ENCODE data around the gene PLEKHM3.

The PLEKHM3 gene

DNA sequence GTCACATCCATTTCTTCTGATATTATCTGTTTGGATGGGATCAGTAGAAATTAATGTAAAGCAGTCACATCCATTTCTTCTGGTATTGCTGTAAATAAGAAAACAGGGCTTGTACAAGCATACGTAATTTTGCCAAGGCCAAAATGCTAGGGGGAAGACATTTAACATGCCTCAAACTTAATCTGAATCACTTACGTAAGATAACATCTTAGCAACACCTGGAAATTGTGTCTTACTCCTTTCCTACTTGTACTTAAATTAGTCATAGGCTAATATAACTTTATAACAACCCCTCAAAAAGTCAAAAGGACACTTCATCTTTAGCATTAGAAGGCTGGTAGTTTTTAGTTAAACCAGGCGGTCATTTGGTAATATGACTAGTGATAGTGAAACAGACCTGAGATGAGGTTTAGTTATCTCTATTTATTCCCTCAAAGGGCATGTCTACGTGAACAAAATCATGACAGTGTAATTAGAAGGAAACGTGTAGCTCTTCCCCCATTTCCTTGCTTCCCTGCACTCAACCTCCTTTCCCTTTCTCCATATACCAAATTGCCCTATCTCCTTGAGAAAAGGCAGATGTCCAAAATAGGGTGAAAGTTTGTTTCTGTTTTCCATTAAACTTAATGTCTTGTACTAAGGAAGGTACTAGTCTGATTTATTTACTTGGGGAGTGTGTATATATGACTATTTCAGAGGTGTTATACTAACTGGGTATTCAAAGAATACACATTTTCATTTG lies 156.3 kb downstream of the PLEKHM3 start:
- TF ChIP-seq, protein P1, sequence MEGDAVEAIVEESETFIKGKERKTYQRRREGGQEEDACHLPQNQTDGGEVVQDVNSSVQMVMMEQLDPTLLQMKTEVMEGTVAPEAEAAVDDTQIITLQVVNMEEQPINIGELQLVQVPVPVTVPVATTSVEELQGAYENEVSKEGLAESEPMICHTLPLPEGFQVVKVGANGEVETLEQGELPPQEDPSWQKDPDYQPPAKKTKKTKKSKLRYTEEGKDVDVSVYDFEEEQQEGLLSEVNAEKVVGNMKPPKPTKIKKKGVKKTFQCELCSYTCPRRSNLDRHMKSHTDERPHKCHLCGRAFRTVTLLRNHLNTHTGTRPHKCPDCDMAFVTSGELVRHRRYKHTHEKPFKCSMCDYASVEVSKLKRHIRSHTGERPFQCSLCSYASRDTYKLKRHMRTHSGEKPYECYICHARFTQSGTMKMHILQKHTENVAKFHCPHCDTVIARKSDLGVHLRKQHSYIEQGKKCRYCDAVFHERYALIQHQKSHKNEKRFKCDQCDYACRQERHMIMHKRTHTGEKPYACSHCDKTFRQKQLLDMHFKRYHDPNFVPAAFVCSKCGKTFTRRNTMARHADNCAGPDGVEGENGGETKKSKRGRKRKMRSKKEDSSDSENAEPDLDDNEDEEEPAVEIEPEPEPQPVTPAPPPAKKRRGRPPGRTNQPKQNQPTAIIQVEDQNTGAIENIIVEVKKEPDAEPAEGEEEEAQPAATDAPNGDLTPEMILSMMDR (IDR thresholded peaks at IDR 0.05; ENCODE audit: low read depth, low read length), result no peak
- no peak for TF ChIP-seq EZH2phosphoT487 (IDR thresholded peaks at IDR 0.05; ENCODE audit: low read depth)

DNA sequence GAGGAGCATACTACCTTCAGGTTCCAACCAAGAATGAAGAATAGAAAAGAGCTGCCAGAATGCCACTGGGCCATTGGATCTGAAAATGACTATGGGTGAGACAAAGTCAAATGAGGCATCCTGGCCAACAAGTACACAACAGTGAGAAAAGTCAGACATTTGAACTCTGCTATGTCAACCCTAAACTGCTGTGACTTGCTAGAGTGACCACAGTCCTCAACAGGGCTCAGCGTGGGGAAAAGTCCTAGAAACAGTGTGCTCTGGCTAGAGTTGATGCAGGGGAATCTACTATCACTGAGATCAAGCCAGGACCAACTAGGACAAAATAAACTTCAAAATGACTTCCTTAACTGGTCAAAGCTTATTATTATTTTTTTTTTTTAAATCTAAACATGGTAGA lies 157.4 kb downstream of the PLEKHM3 start:
- Histone ChIP-seq H3K4me3 (ENCODE audit: low read length) (no peak overlapping the region), H3K27me3 (ENCODE audit: low read depth, low read length) (no peaks in the 10 kb centered on the region), H2AFZ (ENCODE audit: low read depth, low read length) (no peak overlapping the region), H3K4me1 (ENCODE audit: low read length) (peaks cover 27% of the 10 kb centered on the region), H3K9me3 (ENCODE audit: insufficient read depth, low read length) (no peaks in the 10 kb centered on the region), H3K36me3 (replicated peaks; ENCODE audit: low read depth, low read length) (no peaks in the 10 kb centered on the region), H4K20me1 (ENCODE audit: insufficient read depth, low read length) (no peaks in the 10 kb centered on the region), H3K4me2 (ENCODE audit: low read length) (no peak overlapping the region), H3K79me2 (ENCODE audit: low read length) (no peaks in the 10 kb centered on the region), H3K27ac (ENCODE audit: low read length) (no peak overlapping the region), H3K9ac (ENCODE audit: low read length) (no peak overlapping the region)
- TF ChIP-seq, protein P1 (IDR thresholded peaks at IDR 0.05; ENCODE audit: low read depth, low read length), result no peak

More for the DNA sequence above, 156.3 kb downstream of the PLEKHM3 start:
- Histone ChIP-seq H3K27ac (ENCODE audit: low read length) (0 out of 2 replicates have a peak overlapping the region, but pooled peaks have one; percentile 3), H2AFZ (ENCODE audit: low read depth, low read length) (no peak overlapping the region), H3K27me3 (ENCODE audit: low read depth, low read length) (no peaks in the 10 kb centered on the region), H3K9ac (ENCODE audit: low read length) (no peak overlapping the region), H3K4me2 (ENCODE audit: low read length) (peak overlapping the region; percentile 65), H3K4me1 (ENCODE audit: low read length) (peaks cover 36% of the 10 kb centered on the region), H3K4me3 (ENCODE audit: low read length) (peak overlapping the region; percentile 26), H4K20me1 (ENCODE audit: insufficient read depth, low read length) (no peaks in the 10 kb centered on the region), H3K36me3 (replicated peaks; ENCODE audit: low read depth, low read length) (no peaks in the 10 kb centered on the region), H3K79me2 (ENCODE audit: low read length) (no peaks in the 10 kb centered on the region), H3K9me3 (ENCODE audit: insufficient read depth, low read length) (no peaks in the 10 kb centered on the region)

DNA sequence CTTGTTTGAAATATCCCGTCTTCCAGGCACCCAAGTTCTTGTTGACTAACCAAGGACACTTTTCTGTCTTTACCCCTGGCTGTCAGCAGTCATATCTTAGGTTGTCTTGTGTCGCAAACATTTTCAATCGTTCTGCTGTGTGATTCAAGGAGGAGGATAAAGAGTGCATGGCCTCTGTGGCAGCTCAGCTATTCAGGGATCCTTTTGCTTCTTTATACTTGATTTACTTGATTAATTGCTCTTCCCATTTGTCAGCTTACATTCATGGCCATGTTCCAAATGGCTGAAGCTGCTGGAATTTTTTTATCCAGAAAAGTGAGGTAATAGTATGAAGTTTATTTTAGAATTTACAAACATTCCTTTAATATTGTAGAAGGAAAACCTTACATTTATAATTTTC lies 158.3 kb downstream of the PLEKHM3 start:
- H3K27me3 ChIP-seq (ENCODE audit: low read depth, low read length), result no peaks in the 10 kb centered on the region
- no peaks in the 10 kb centered on the region for H4K20me1 ChIP-seq (ENCODE audit: insufficient read depth, low read length)
- H3K9ac ChIP-seq (ENCODE audit: low read length), result no peak overlapping the region
- H3K4me3 ChIP-seq (ENCODE audit: low read length), result no peak overlapping the region
- H3K79me2 ChIP-seq (ENCODE audit: low read length), result no peaks in the 10 kb centered on the region
- H3K9me3 ChIP-seq (ENCODE audit: insufficient read depth, low read length), result no peaks in the 10 kb centered on the region
- no peak overlapping the region for H2AFZ ChIP-seq (ENCODE audit: low read depth, low read length)
- no peak overlapping the region for H3K4me2 ChIP-seq (ENCODE audit: low read length)
- no peak overlapping the region for H3K27ac ChIP-seq (ENCODE audit: low read length)
- H3K36me3 ChIP-seq (replicated peaks; ENCODE audit: low read depth, low read length), result no peaks in the 10 kb centered on the region
- no peak for TF ChIP-seq EZH2phosphoT487 (IDR thresholded peaks at IDR 0.05; ENCODE audit: low read depth)
- TF ChIP-seq, protein P1 (IDR thresholded peaks at IDR 0.05; ENCODE audit: low read depth, low read length), result no peak
- peaks cover 27% of the 10 kb centered on the region for H3K4me1 ChIP-seq (ENCODE audit: low read length)

DNA sequence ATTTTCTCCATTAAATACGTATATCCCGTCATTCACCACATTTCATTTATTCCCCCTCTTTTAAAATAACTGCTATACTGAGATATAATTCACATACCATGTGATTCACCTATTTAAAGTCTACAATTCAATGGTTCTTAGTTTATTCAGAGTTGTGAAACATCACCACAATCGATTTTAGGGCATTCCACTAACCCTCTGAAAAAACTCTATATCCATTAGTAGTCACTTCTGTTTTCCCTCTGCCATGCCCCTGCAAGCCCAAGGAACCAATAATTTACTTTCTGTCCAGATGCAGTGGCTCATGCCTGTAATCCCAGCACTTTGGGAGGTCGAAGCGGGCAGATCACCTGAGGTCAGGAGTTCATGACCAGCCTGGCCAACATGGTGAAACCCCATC lies 160.1 kb downstream of the PLEKHM3 start:
- H3K4me1 ChIP-seq (ENCODE audit: low read length), result peaks cover 18% of the 10 kb centered on the region
- no peaks in the 10 kb centered on the region for H4K20me1 ChIP-seq (ENCODE audit: insufficient read depth, low read length)
- no peak for TF ChIP-seq EZH2phosphoT487 (IDR thresholded peaks at IDR 0.05; ENCODE audit: low read depth)
- TF ChIP-seq, protein P1 (IDR thresholded peaks at IDR 0.05; ENCODE audit: low read depth, low read length), result no peak
- H2AFZ ChIP-seq (ENCODE audit: low read depth, low read length), result no peak overlapping the region
- no peak overlapping the region for H3K4me3 ChIP-seq (ENCODE audit: low read length)
- no peaks in the 10 kb centered on the region for H3K9me3 ChIP-seq (ENCODE audit: insufficient read depth, low read length)
- H3K79me2 ChIP-seq (ENCODE audit: low read length), result no peaks in the 10 kb centered on the region
- no peaks in the 10 kb centered on the region for H3K27me3 ChIP-seq (ENCODE audit: low read depth, low read length)
- H3K4me2 ChIP-seq (ENCODE audit: low read length), result no peak overlapping the region
- no peak overlapping the region for H3K9ac ChIP-seq (ENCODE audit: low read length)
- H3K27ac ChIP-seq (ENCODE audit: low read length), result no peak overlapping the region
- no peaks in the 10 kb centered on the region for H3K36me3 ChIP-seq (replicated peaks; ENCODE audit: low read depth, low read length)

Data from OCI-LY3 (cell line).